Suppressor macrophage treated with lipopolysaccharide for 4 hours (primary cell): Measurements from ENCODE around the gene PBX4.

ENCODE experiments used
- DNase-seq: peaks from one replicate; pipeline ENCODE4 v3.0.0-alpha.2; 2020

The PBX4 gene

GRCh38 chr19:19552798-19553197, 65.7 kb downstream of the PBX4 start:
- DNase-seq: peak; percentile 43

GRCh38 chr19:19551853-19552192, 66.7 kb downstream of the PBX4 start:
- no peak for DNase-seq

- DNase-seq: no peak
Observed at GRCh38 chr19:19550972-19551852, 67.3 kb downstream of the PBX4 start.

GRCh38 chr19:19550485-19550929, 68.0 kb downstream of the PBX4 start:
- DNase-seq: no peak

GRCh38 chr19:19549804-19550464, 68.6 kb downstream of the PBX4 start:
- DNase-seq: no peak

- DNase-seq: no peak
Observed at GRCh38 chr19:19548915-19549759, 69.3 kb downstream of the PBX4 start.

- DNase-seq: no peak
Observed at GRCh38 chr19:19547674-19548336, 70.7 kb downstream of the PBX4 start.

GRCh38 chr19:19546751-19547162, 71.7 kb downstream of the PBX4 start:
- DNase-seq: no peak

GRCh38 chr19:19545707-19546106, 72.8 kb downstream of the PBX4 start:
- DNase-seq: no peak

- no peak for DNase-seq
Observed at GRCh38 chr19:19544954-19545591, 73.4 kb downstream of the PBX4 start.

- no peak for DNase-seq
Observed at GRCh38 chr19:19544257-19544953, 74.1 kb downstream of the PBX4 start.

- DNase-seq: no peak
Observed at GRCh38 chr19:19543640-19544039, 74.8 kb downstream of the PBX4 start.

- DNase-seq: no peak
Observed at GRCh38 chr19:19543101-19543500, 75.4 kb downstream of the PBX4 start.

GRCh38 chr19:19542507-19542906, 76.0 kb downstream of the PBX4 start:
- peak; percentile 44 for DNase-seq

- no peak for DNase-seq
Observed at GRCh38 chr19:19541616-19542015, 76.9 kb downstream of the PBX4 start.

GRCh38 chr19:19540715-19541515, 77.6 kb downstream of the PBX4 start:
- peak; percentile 43 for DNase-seq

GRCh38 chr19:19540064-19540714, 78.3 kb downstream of the PBX4 start:
- peak; percentile 74 for DNase-seq

- DNase-seq: no peak
Observed at GRCh38 chr19:19539698-19540063, 78.8 kb downstream of the PBX4 start.

GRCh38 chr19:19538785-19539166, 79.7 kb downstream of the PBX4 start:
- DNase-seq: no peak

- DNase-seq: no peak
Observed at GRCh38 chr19:19538061-19538784, 80.3 kb downstream of the PBX4 start, which contains the start of gene CILP2. Gene CILP2 (plus strand): TSS chr19:19538265. CDS start chr19:19538350, 85 bp downstream.
